Inferior parietal cortex (tissue), 1 donor: Measurements from ENCODE around the gene PRKD2.
"Not testable (repeated sequence)": the region's sequence is repeated elsewhere in the genome, so short reads cannot be mapped to it uniquely, and the experiment has no call there.

Experiments
- DNase-seq: peaks from one replicate; pipeline ENCODE4 v3.0.0-alpha.2; 2016; ENCODE audit errors: extremely low spot score

PRKD2 gene

GRCh38 chr19:46724468-46724867 lies 7.6 kb upstream of the PRKD2 start:
- DNase-seq = no peak

GRCh38 chr19:46723471-46723870 lies 6.6 kb upstream of the PRKD2 start:
- no peak for DNase-seq

- no peak for DNase-seq
Observed at GRCh38 chr19:46723023-46723461, 6.1 kb upstream of the PRKD2 start.

- DNase-seq = no peak
Observed at GRCh38 chr19:46722421-46723022, 5.6 kb upstream of the PRKD2 start.

GRCh38 chr19:46722004-46722380 lies 5.1 kb upstream of the PRKD2 start:
- DNase-seq = no peak

- no peak for DNase-seq
Observed at GRCh38 chr19:46721269-46722003, 4.5 kb upstream of the PRKD2 start.

GRCh38 chr19:46720503-46721239 lies 3.8 kb upstream of the PRKD2 start:
- no peak for DNase-seq

- DNase-seq = no peak
Observed at GRCh38 chr19:46719629-46720502, 3.0 kb upstream of the PRKD2 start.

- no peak for DNase-seq
Observed at GRCh38 chr19:46718934-46719622, 2.2 kb upstream of the PRKD2 start.

- no peak for DNase-seq
Observed at GRCh38 chr19:46718157-46718933, 1.4 kb upstream of the PRKD2 start.

- DNase-seq = no peak
Observed at GRCh38 chr19:46717716-46718143, 816 bp upstream of the PRKD2 start.

- no peak for DNase-seq
Observed at GRCh38 chr19:46716672-46717033, 261 bp downstream of the PRKD2 start.

- DNase-seq = no peak
Observed at GRCh38 chr19:46715975-46716671, 791 bp downstream of the PRKD2 start.

- no peak for DNase-seq
Observed at GRCh38 chr19:46715620-46715974, 1.3 kb downstream of the PRKD2 start.

- DNase-seq = no peak
Observed at GRCh38 chr19:46714444-46715106, 2.3 kb downstream of the PRKD2 start.

- DNase-seq = no peak
Observed at GRCh38 chr19:46713781-46714443, 3.0 kb downstream of the PRKD2 start.

- DNase-seq = not testable (repeated sequence)
Observed at GRCh38 chr19:46712768-46713338, 4.1 kb downstream of the PRKD2 start.

GRCh38 chr19:46710687-46711086 lies 6.2 kb downstream of the PRKD2 start:
- DNase-seq = no peak
